GM12892 (cell line): ENCODE results near the gene TOP3A.

Experiments used
- POLR2A ChIP-seq: IDR thresholded peaks from 2 replicates; pipeline ENCODE4 v1.6.1; 2011; ENCODE audit warnings: low read depth, low read length, control low read depth
- POLR2AphosphoS5 ChIP-seq: IDR thresholded peaks from 2 replicates; pipeline ENCODE4 v1.6.1; 2011; ENCODE audit warnings: low read depth, low read length, control low read depth
- TAF1 ChIP-seq: IDR thresholded peaks from 2 replicates; pipeline ENCODE4 v1.6.1; 2011; ENCODE audit warnings: low read depth, mild to moderate bottlenecking, control low read depth, low read length, borderline replicate concordance

- TF ChIP-seq POLR2A, result no peak
- TF ChIP-seq POLR2AphosphoS5, result no peak
- TF ChIP-seq TAF1, result no peak
Observed at GRCh38 chr17:18315562-18315922, 748 bp upstream of the TOP3A start.
